ENCODE results near the gene CSPG4. TPM values are rescaled to one million over a fixed set of nuclear protein-coding genes. Genes with fewer than 3 reads are reported as not detected.

Gene CSPG4
- total RNA-seq, 6 experiments from 2014 or later: 0.12 to 0.29 (median 0.20) TPM

- intact Hi-C loops (cut with DNase I): no loop called here
- no peak for DNase-seq
- H3K36me3 ChIP-seq: peaks cover 0 to 9% (median 2%) of the 10 kb centered on the region in 4 donors
- TF ChIP-seq CTCF (IDR thresholded peaks at IDR 0.05) (no peak), POLR2A (IDR thresholded peaks at IDR 0.05) (no peak)
- no peaks in the 10 kb centered on the region for H3K27me3 ChIP-seq
- no peaks in the 10 kb centered on the region for H3K9me3 ChIP-seq
- H3K4me1 ChIP-seq: peaks cover 0 to 20% (median 8%) of the 10 kb centered on the region in 4 donors
- no peak for ATAC-seq
- no peak overlapping the region for H3K27ac ChIP-seq
- WGBS (ENCODE audit: insufficient coverage, low coverage, low lambda C conversion rate, missing lambda C conversion rate): 69% methylated on average over 4 of the region's 4 CpGs
- no peak overlapping the region for H3K4me3 ChIP-seq
Measured at GRCh38 chr15:75655931-75656330, 56.7 kb downstream of the CSPG4 start.

- DNase-seq (no peak), ATAC-seq (no peak)
- Histone ChIP-seq H3K9me3 (no peaks in the 10 kb centered on the region), H3K36me3 (peaks cover 0 to 7% (median 2%) of the 10 kb centered on the region in 4 donors), H3K27ac (no peak overlapping the region), H3K4me3 (no peak overlapping the region), H3K4me1 (peaks cover 0 to 28% (median 12%) of the 10 kb centered on the region in 4 donors), H3K27me3 (no peaks in the 10 kb centered on the region)
- intact Hi-C loops (cut with DNase I): no loop called here
- no peak for TF ChIP-seq CTCF (IDR thresholded peaks at IDR 0.05)
- TF ChIP-seq POLR2A (IDR thresholded peaks at IDR 0.05): no peak
- 86% methylated on average over 2 of the region's 4 CpGs for WGBS (ENCODE audit: insufficient coverage, low coverage, low lambda C conversion rate, missing lambda C conversion rate)
Measured at GRCh38 chr15:75654201-75654907, 58.3 kb downstream of the CSPG4 start.

GRCh38 chr15:75653347-75653913 lies 59.2 kb downstream of the CSPG4 start:
- no peak for DNase-seq
- no peak overlapping the region for H3K27ac ChIP-seq
- ATAC-seq: no peak
- H3K4me3 ChIP-seq: no peak overlapping the region
- H3K4me1 ChIP-seq: peaks cover 0 to 36% (median 15%) of the 10 kb centered on the region in 4 donors
- intact Hi-C loops (cut with DNase I): no loop called here
- WGBS (ENCODE audit: insufficient coverage, low coverage, low lambda C conversion rate, missing lambda C conversion rate): 84% methylated on average over 8 of the region's 16 CpGs
- H3K9me3 ChIP-seq: no peaks in the 10 kb centered on the region
- H3K27me3 ChIP-seq: no peaks in the 10 kb centered on the region
- no peak for TF ChIP-seq CTCF (IDR thresholded peaks at IDR 0.05)
- TF ChIP-seq POLR2A (IDR thresholded peaks at IDR 0.05): no peak
- peaks cover 0 to 5% (median 2%) of the 10 kb centered on the region in 4 donors for H3K36me3 ChIP-seq

GRCh38 chr15:75651810-75652543 lies 60.7 kb downstream of the CSPG4 start:
- intact Hi-C loops (cut with DNase I): no loop called here
- DNase-seq (no peak), ATAC-seq (no peak)
- Histone ChIP-seq H3K9me3 (no peaks in the 10 kb centered on the region), H3K27me3 (no peaks in the 10 kb centered on the region), H3K4me3 (peak overlapping the region; percentile 9 to 32 (median 17)), H3K4me1 (peaks cover 0 to 36% (median 15%) of the 10 kb centered on the region in 4 donors), H3K36me3 (no peaks in the 10 kb centered on the region), H3K27ac (peak overlapping the region; percentile 16 to 57 (median 33))
- TF ChIP-seq POLR2A (IDR thresholded peaks at IDR 0.05): no peak
- no peak for TF ChIP-seq CTCF (IDR thresholded peaks at IDR 0.05)
- 70% methylated on average over 2 of the region's 2 CpGs for WGBS (ENCODE audit: insufficient coverage, low coverage, low lambda C conversion rate, missing lambda C conversion rate)

Measured in right lobe of liver (tissue), 6 donors.